Keratinocyte (primary cell): ENCODE results near the gene PTK6. TPM values are rescaled to one million over a fixed set of nuclear protein-coding genes. Genes with fewer than 3 reads are reported as not detected.

Source experiments
- DNase-seq: peaks from one replicate; pipeline ENCODE4 v3.0.0-alpha.2; 2011; ENCODE audit warnings: low read depth, missing footprints, low spot score
- FAIRE-seq: peaks from 2 replicates; lab custom pipeline; 2011; peaks lifted over from hg19 to GRCh38; lab: Jason Lieb, UNC
- H2AFZ ChIP-seq: 2 replicates; pipeline ENCODE4 v1.6.0; 2012; ENCODE audit warnings: low read length, control low read depth, inconsistent platforms; ENCODE audit not compliant: control insufficient read depth
- H3K27ac ChIP-seq: 2 replicates; pipeline ENCODE4 v1.5.1; 2011; ENCODE audit warnings: low read length; ENCODE audit not compliant: control insufficient read depth, insufficient read depth
- H3K27me3 ChIP-seq: 3 replicates; pipeline ENCODE4 v1.6.0; 2011; ENCODE audit warnings: low read length; ENCODE audit not compliant: control insufficient read depth, insufficient read depth; ENCODE audit errors: extremely low read depth
- H3K36me3 ChIP-seq, 2 experiments: 2 replicates in 1 of 2; 3 replicates in 1 of 2; pipeline ENCODE4 v1.5.1; 2011; ENCODE audit warnings: low read length in 2 of 2, mild to moderate bottlenecking in 1 of 2; ENCODE audit not compliant: control insufficient read depth in 2 of 2, insufficient read depth in 2 of 2; ENCODE audit errors: extremely low read depth in 1 of 2
- H3K4me1 ChIP-seq: 3 replicates; pipeline ENCODE4 v1.5.1; 2011; ENCODE audit warnings: low read length; ENCODE audit not compliant: control insufficient read depth, insufficient read depth; ENCODE audit errors: extremely low read depth
- H3K4me2 ChIP-seq: 3 replicates; pipeline ENCODE4 v1.6.0; 2011; ENCODE audit warnings: low read depth, low read length; ENCODE audit not compliant: control insufficient read depth, insufficient read depth; ENCODE audit errors: extremely low read depth
- H3K4me3 ChIP-seq, 3 experiments: fragments of 200-600 bp in 1 of 3; sonication (generic) in 1 of 3; 2 replicates in 2 of 3; 3 replicates in 1 of 3; pipeline ENCODE4 v1.5.1; 2011 to 2016; ENCODE audit warnings: low read length in 3 of 3, mild to moderate bottlenecking in 3 of 3, control low read depth in 2 of 3, inconsistent platforms in 1 of 3, low read depth in 1 of 3, mixed read lengths in 1 of 3, mixed run types in 1 of 3, moderate library complexity in 1 of 3; ENCODE audit not compliant: control insufficient read depth in 2 of 3, insufficient read depth in 2 of 3; ENCODE audit errors: extremely low read depth in 1 of 3
- H3K79me2 ChIP-seq: 2 replicates; pipeline ENCODE4 v1.6.0; 2012; ENCODE audit warnings: low read length; ENCODE audit not compliant: control insufficient read depth, insufficient read depth
- H3K9ac ChIP-seq: 3 replicates; pipeline ENCODE4 v1.6.0; 2011; ENCODE audit warnings: low read length; ENCODE audit not compliant: control insufficient read depth, insufficient read depth; ENCODE audit errors: extremely low read depth
- H3K9me1 ChIP-seq: 3 replicates; pipeline ENCODE4 v1.6.0; 2011; ENCODE audit warnings: low read length; ENCODE audit not compliant: control insufficient read depth, insufficient read depth; ENCODE audit errors: extremely low read depth
- H3K9me3 ChIP-seq: 2 replicates; pipeline ENCODE4 v1.5.1; 2012; ENCODE audit warnings: low read depth, low read length; ENCODE audit not compliant: control insufficient read depth
- H4K20me1 ChIP-seq: 3 replicates; pipeline ENCODE4 v1.6.0; 2011; ENCODE audit warnings: low read length; ENCODE audit not compliant: control insufficient read depth, insufficient read depth; ENCODE audit errors: extremely low read depth
- CTCF ChIP-seq, 3 experiments: IDR thresholded peaks in 1 of 3; conservative IDR thresholded peaks in 1 of 3; optimal IDR thresholded peaks in 1 of 3; 2 replicates in 2 of 3; 3 replicates in 1 of 3; pipeline versions ENCODE3 to v1.5.1; 2011; ENCODE audit warnings: low read length in 3 of 3, mild to moderate bottlenecking in 3 of 3, moderate library complexity in 2 of 3, control low read depth in 1 of 3, inconsistent platforms in 1 of 3; ENCODE audit not compliant: insufficient read depth in 2 of 3; ENCODE audit errors: extremely low read depth in 1 of 3
- EZH2 ChIP-seq: IDR thresholded peaks from one replicate; pipeline ENCODE4 v1.6.1; 2012; ENCODE audit warnings: inconsistent platforms, mild to moderate bottlenecking, low read length, moderate library complexity
- dilution Hi-C: fragments of 300-500 bp; cut with MboI; formaldehyde crosslinking; loops from one replicate; pipeline ENCODE4 v1.7.0; 2020; ENCODE audit warnings: low sequenced_read_pairs; ENCODE audit not compliant: extremely low pct_ligation_motif_present
- polyA plus RNA-seq, 5 experiments: library from polyadenylated mRNA; depleted of rRNA in 3 of 5; stranded (reverse) in 3 of 5; stranded (forward) in 1 of 5; unstranded in 1 of 5; fragments of >200 nt; gene quantifications; 1 replicate in 1 of 5; 2 replicates in 3 of 5; 3 replicates in 1 of 5; pipeline versions ENCODE4 v1.2.1 to v1.2.3, GENCODE V29; 2011 to 2012; ENCODE audit warnings: missing spikeins in 2 of 5, low read depth in 1 of 5, low replicate concordance in 1 of 5

Gene PTK6
- polyA plus RNA-seq, 1 donor (not counting 4 experiments of a cell fraction or from before 2014, with no cell fraction given) = 28.5 TPM

GRCh38 chr20:63538204-63539091, 1.3 kb upstream of the PTK6 start:
- H3K9me3 ChIP-seq = no peaks in the 10 kb centered on the region
- peaks cover 42% of the 10 kb centered on the region for H3K4me1 ChIP-seq
- no peak for DNase-seq
- no peaks in the 10 kb centered on the region for H3K27me3 ChIP-seq
- H3K9ac ChIP-seq = no peak overlapping the region
- FAIRE-seq = no peak
- H2AFZ ChIP-seq = no peak overlapping the region
- no peak overlapping the region for H3K27ac ChIP-seq
- TF ChIP-seq CTCF (optimal IDR thresholded peaks at IDR 0.05 in 1 of 3, IDR thresholded peaks at IDR 0.05 in 1 of 3, conservative IDR thresholded peaks at IDR 0.05 in 1 of 3; ENCODE audit: extremely low read depth in 1 of 3, insufficient read depth in 2 of 3, low read length in 3 of 3) = peak in 1 of 3 experiments; percentile 7
- no peak for TF ChIP-seq EZH2
- H3K4me2 ChIP-seq = peak overlapping the region; percentile 80
- dilution Hi-C loops = no loop called here
- peaks cover 0 to 3% of the 10 kb centered on the region in 2 experiments for H3K36me3 ChIP-seq
- peaks cover 5% of the 10 kb centered on the region for H4K20me1 ChIP-seq
- H3K4me3 ChIP-seq = peak overlapping the region in 1 of 3 experiments; percentile 78
- peaks cover 10% of the 10 kb centered on the region for H3K79me2 ChIP-seq
- H3K9me1 ChIP-seq = no peaks in the 10 kb centered on the region

- Histone ChIP-seq H3K27me3 (no peaks in the 10 kb centered on the region), H3K9me1 (no peaks in the 10 kb centered on the region), H4K20me1 (peaks cover 5% of the 10 kb centered on the region), H3K9me3 (no peaks in the 10 kb centered on the region), H3K9ac (peak overlapping the region; percentile 87), H3K27ac (peak overlapping the region; percentile 51), H3K4me3 (peak overlapping the region; percentile 78 to 87 (median 86)), H2AFZ (no peak overlapping the region), H3K4me2 (peak overlapping the region; percentile 80), H3K79me2 (peaks cover 10% of the 10 kb centered on the region), H3K4me1 (peaks cover 36% of the 10 kb centered on the region), H3K36me3 (peaks cover 0 to 5% of the 10 kb centered on the region in 2 experiments)
- DNase-seq = peak; percentile 98
- dilution Hi-C loops = no loop called here
- FAIRE-seq = peak; percentile 78
- no peak for TF ChIP-seq EZH2
- peak; percentile 92 to 100 (median 98) for TF ChIP-seq CTCF (optimal IDR thresholded peaks at IDR 0.05 in 1 of 3, IDR thresholded peaks at IDR 0.05 in 1 of 3, conservative IDR thresholded peaks at IDR 0.05 in 1 of 3; ENCODE audit: extremely low read depth in 1 of 3, insufficient read depth in 2 of 3, low read length in 3 of 3)
These were observed 488 bp upstream of the PTK6 start for GRCh38 chr20:63537525-63538203.
